Body of pancreas (tissue), 4 donors: ENCODE data around the gene CFAP46.

ENCODE experiments used
- CTCF ChIP-seq, 7 experiments: fragments of 450-650 bp in 4 of 7; fragments of 200-600 bp in 3 of 7; sonication (generic) in 3 of 7; IDR thresholded peaks; one replicate each; pipeline ENCODE4 v1.5.1; 2016 to 2019; ENCODE audit warnings: antibody characterized with exemption in 7 of 7
- POLR2A ChIP-seq, 3 donors: fragments of 450-650 bp; IDR thresholded peaks; one replicate each; pipeline ENCODE4 v1.6.1; 2016; ENCODE audit warnings: antibody characterized with exemption in 3 of 3, mild to moderate bottlenecking in 2 of 3

- TF ChIP-seq POLR2A (IDR thresholded peaks at IDR 0.05): no peak
- no peak for TF ChIP-seq CTCF (IDR thresholded peaks at IDR 0.05)
Observed at GRCh38 chr10:132850896-132851295, 91.5 kb downstream of the CFAP46 start.
